GM18907 (cell line): ENCODE measurements around the gene SLC8A1.

ENCODE experiments used
- ATAC-seq: cut with Tn5 transposase; IDR thresholded peaks from one replicate; pipeline ENCODE4 v1.9.1; 2021; ENCODE audit warnings: mild to moderate bottlenecking, moderate library complexity; ENCODE audit not compliant: unreplicated experiment

Gene SLC8A1

DNA sequence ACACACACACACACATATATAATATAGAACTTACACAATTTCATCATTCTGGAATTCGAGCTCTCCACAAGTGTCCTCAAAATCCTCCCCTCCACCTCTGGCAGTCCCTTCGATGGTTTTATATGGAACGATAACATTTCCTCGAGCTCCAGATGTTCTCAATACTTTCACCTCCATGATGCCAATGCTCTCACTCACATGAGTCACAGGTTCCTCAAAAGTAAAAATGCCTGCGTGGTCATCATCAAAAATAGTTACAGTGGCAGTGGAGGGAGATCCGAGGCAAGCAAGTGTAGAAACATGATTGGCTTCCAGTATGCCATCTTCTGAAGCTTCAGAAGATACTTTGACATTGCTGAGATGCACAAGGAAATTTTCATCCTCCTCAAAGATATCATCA is 23.5 kb downstream of the SLC8A1 start:
- ATAC-seq: no peak

- no peak for ATAC-seq
Observed at GRCh38 chr2:40421631-40422297, 30.1 kb downstream of the SLC8A1 start.

DNA sequence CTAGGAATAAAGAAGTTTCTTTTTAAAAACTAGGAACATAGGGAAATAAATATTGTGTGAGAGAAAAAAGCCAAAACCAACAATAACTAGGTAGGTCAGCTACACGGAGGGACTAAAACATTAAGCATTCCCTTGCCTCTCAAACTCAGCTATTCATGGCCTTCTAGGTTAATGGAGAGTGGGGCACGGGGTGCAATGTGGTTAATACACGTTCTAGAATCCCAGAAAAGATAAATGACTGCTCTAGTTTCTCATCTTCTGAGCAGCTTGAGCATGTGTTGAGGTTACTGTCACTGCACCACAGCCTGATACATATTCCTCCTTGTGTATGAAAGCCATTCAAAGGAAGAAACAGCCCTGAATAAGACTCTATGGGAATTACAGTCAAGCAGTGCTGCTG is 31.4 kb downstream of the SLC8A1 start:
- ATAC-seq: no peak

DNA sequence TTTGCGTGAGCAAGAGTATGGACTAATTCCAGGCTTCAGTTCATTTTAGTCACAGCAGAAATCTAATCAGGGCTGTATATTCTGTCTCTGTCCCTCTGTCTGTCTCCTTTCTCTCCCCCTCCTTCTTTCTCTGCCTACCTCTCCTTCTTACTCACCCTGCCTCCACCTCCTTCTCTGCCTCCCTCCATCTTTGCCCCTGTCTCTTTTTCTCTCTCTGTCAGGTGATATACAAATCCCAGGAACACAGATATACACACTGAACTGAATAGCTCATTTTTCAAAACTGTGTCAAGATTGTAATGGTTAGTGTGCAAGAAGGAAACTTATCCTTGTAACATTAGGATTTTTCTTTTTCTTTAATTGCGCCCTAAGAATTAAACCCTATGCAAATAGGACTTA is 32.5 kb downstream of the SLC8A1 start:
- no peak for ATAC-seq

- no peak for ATAC-seq
Observed at GRCh38 chr2:40418614-40419363, 33.1 kb downstream of the SLC8A1 start.

GRCh38 chr2:40416486-40416885 is 35.4 kb downstream of the SLC8A1 start:
- no peak for ATAC-seq

DNA sequence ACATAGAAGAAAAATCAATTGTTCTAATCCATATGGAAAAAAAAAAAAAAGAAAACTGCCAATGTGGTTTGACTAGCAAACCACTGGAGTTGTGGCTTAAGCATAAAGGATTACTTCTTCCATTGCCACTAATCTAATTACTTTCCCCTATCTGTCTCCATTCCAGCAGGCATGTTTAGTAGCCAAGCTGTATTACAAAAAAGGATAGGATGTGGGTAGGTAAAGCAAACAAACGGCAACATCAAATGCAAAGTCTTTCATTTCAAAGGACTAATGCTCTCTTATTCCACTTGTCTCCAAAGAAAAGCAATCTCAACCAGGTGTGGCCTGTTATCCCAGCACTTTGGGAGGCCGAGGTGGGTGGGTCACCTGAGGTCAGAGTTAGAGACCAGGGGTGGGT is 36.5 kb downstream of the SLC8A1 start:
- ATAC-seq: no peak

DNA sequence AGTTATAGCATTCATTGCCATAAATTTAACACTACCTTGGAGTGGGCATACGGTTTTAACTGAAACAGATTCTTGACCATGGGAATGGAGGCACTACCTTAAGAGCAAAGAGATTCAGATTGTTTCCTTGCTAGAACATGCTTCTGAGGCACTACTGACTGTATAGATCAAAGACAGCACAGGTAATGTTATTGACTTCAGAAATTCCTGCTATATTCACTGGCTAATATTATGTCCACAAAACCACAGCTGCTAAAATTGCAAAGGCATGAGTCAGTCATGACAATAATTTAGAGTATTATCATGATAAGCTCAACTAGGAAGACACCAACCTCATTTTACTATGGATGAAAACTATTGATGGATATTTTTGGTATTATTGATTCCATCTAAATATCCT is 39.4 kb downstream of the SLC8A1 start:
- ATAC-seq: no peak

DNA sequence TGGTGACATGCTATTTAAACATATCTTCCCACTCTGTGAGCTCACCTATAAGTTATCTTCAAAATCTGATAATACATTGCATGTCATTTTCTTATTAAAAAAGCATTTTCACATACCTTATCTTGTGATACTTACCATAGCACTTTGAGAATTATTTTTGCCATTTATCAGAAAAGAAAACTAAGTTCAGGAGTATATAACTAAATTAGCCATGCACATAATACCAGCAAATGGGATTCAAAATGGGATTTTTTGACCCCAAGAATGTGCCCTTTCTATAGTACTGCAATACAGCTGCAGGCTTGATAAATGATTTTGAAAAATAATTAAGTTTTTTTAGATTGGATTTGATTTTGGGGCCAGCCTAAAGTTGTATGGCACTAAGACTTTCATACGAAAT is 41.2 kb downstream of the SLC8A1 start:
- no peak for ATAC-seq

GRCh38 chr2:40409734-40410133 is 42.2 kb downstream of the SLC8A1 start:
- no peak for ATAC-seq

- ATAC-seq: no peak
Observed at GRCh38 chr2:40406485-40407289, 45.2 kb downstream of the SLC8A1 start.

DNA sequence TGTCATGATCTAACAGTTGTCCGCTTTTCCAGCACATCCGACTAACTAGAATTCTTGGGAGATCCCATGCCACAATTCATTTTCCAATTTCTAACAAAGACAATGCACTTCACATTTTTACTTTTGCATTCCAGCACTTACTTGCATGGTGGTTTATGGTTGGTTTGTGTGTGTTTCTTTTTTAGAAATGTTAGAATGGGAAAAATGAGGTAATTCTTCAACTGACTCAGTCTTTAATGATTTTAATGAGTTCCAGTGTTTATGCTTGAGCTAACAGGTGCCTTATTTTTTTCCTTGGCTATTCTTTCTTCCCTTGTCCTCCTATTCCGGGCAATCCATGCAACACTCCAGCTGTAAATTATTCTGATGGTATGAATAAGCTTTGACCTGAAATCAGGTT is 46.4 kb downstream of the SLC8A1 start:
- ATAC-seq: no peak

GRCh38 chr2:40404517-40404916 is 47.4 kb downstream of the SLC8A1 start:
- ATAC-seq: no peak

GRCh38 chr2:40403233-40403836 is 48.6 kb downstream of the SLC8A1 start:
- ATAC-seq: no peak

DNA sequence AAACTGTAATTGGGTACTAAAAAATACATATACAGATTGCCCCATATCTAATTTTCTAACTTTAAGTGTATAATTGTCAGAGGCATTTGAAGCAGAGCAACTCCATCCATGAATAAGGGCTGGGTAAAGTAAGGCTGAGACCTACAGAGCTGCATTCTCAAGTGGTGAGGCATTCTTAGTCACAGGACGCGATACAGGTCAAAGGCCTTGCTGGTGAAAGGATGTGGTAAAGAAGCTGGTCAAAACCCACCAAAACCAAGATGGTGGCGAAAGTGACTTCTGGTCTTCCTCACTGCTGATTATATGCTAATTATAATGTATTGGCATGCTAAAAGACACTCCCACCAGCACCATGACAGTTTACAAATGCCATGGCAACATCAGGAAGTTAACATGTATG is 50.0 kb downstream of the SLC8A1 start:
- no peak for ATAC-seq

DNA sequence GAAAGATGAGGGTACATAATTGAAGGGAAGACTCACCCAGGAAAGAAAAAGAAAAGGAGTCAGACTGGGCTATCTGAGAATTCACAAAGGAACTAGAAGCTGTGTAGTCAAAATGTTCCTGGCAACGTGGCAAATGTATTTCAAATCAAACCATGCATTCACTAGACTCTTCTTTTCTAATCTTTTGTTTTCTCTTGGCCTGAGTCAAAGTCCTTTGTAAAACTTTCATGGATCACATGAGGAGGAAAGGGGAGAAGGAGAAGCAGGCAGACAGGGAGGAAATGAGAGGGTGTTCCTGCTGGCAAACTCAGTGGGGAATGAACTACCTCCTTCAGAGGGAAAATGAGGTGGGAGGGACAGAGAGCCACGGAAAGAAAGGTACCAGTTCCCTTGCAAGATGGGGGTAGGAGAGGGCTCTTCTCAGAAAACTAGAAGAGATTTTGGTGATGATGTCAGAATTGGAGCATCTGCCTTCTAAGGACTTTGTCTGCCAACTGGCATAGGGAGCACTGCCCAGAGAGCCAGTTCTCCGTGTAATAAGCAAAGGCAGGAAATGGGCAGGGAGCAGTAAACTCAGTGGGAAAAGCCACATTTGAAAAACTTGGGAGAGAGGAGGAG is 51.4 kb downstream of the SLC8A1 start:
- ATAC-seq: no peak

- no peak for ATAC-seq
Observed at GRCh38 chr2:40397765-40398164, 54.1 kb downstream of the SLC8A1 start.

DNA sequence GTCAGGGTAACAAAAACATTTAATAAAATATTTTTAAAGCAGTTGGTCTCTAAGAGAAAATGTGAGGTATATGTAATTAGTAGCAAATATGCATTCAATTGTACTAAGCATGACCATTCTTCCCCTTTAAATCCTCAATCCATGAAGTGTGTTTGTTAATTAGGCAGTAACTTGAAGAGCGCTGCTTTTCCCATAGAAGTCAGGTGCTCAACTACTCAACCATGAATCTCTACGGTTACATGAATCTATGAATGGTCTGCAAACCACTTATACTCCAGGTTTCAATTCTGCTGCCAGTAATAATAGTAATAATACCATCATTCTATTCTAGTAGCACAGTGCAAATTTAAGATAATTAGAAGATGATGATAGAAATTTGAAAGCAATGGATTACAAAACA is 55.8 kb downstream of the SLC8A1 start:
- no peak for ATAC-seq

DNA sequence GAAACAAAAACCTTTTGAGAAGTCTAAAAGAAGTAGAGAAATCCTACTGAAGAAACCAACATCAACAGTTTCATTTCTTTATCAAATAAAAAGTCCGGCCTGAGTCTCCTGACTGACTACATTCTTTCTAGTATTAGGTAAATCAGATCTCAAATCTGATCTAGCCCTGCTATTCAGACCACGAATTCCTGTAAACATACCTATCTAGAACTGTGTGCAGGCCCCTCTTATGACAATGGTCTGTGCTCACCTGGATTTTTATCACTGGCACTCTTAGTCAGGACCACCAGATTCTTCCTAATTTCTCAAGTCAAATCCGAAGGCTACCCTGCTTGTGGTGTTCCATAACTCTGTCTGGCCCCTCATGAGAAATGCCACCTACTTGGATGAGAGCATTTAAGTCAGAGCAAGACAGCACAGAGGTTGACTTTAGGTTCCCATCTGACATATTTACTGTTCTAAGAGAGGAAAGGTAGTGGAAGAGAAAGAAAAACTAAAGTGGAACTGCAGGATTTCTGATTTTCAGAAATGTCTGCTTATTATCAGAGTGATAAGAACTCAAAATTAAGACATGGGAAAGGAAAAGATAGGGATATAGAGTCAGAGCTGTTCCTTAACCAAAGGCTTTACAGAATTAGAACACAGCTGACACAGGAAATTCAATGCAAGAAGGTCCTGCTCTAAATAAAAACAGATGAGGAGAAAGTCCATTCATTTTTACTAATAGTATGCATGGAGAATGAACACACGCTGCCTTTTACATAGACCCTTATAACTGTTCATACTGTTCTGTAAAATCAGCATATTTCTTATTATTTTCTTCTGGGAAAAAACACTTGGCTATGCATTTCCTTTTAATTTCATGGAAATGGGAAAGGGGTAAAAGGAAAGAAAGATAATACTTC is 56.5 kb downstream of the SLC8A1 start:
- no peak for ATAC-seq

GRCh38 chr2:40394597-40394996 is 57.3 kb downstream of the SLC8A1 start:
- no peak for ATAC-seq
